Neural cell (in vitro differentiated cells): ENCODE measurements around the gene THRAP3. TPM values are rescaled to one million over a fixed set of nuclear protein-coding genes. Genes with fewer than 3 reads are reported as not detected.

Experiments used
- H2AFZ ChIP-seq: fragments of 200-600, 300-800 bp; sonication (generic), shearing (Covaris generic); 2 replicates; pipeline ENCODE4 v1.6.0; 2014; ENCODE audit warnings: low read depth, mild to moderate bottlenecking, antibody characterized with exemption, low read length, moderate library complexity
- H3F3A ChIP-seq: fragments of 200-600 bp; shearing (Covaris generic); 2 replicates; pipeline ENCODE4 v1.6.1; 2016; ENCODE audit warnings: mild to moderate bottlenecking, moderate library complexity, mixed read lengths, antibody characterized with exemption, low read length; ENCODE audit not compliant: insufficient read depth, poor library complexity, severe bottlenecking
- H3K27ac ChIP-seq: fragments of 200-600, 300-800 bp; sonication (generic), shearing (Covaris generic); 2 replicates; pipeline ENCODE4 v1.5.1; 2014; ENCODE audit warnings: mild to moderate bottlenecking, low read length, moderate library complexity
- H3K27me3 ChIP-seq: fragments of 300-800, 200-600 bp; sonication (generic), shearing (Covaris generic); 2 replicates; pipeline ENCODE4 v1.6.0; 2014; ENCODE audit warnings: mild to moderate bottlenecking, low read depth, low read length, moderate library complexity; ENCODE audit not compliant: insufficient read depth
- H3K36me3 ChIP-seq: fragments of 300-800, 200-600 bp; sonication (generic), shearing (Covaris generic); 2 replicates; pipeline ENCODE4 v1.5.1; 2014; ENCODE audit warnings: mild to moderate bottlenecking, antibody characterized with exemption, low read length, moderate library complexity; ENCODE audit not compliant: insufficient read depth
- H3K4me2 ChIP-seq: fragments of 300-800, 200-600 bp; sonication (generic), shearing (Covaris generic); 2 replicates; pipeline ENCODE4 v1.6.0; 2014; ENCODE audit warnings: mild to moderate bottlenecking, low read length
- H3K4me3 ChIP-seq: fragments of 300-800, 200-600 bp; sonication (generic), shearing (Covaris generic); 2 replicates; pipeline ENCODE4 v1.5.1; 2014; ENCODE audit warnings: mild to moderate bottlenecking, low read length, moderate library complexity
- H3K79me2 ChIP-seq: fragments of 200-600 bp; shearing (Covaris generic); replicated peaks from 2 replicates; pipeline ENCODE4 v1.6.0; 2014; ENCODE audit warnings: mild to moderate bottlenecking, low read length, moderate library complexity; ENCODE audit not compliant: insufficient read depth
- H3K9ac ChIP-seq: fragments of 300-800, 200-600 bp; sonication (generic), shearing (Covaris generic); 2 replicates; pipeline ENCODE4 v1.6.1; 2016; ENCODE audit warnings: mild to moderate bottlenecking, low read length, mixed read lengths
- H3K9me2 ChIP-seq: fragments of 200-600 bp; shearing (Covaris generic); 2 replicates; pipeline ENCODE4 v1.6.1; 2016; ENCODE audit warnings: mild to moderate bottlenecking, low read length, mixed read lengths; ENCODE audit not compliant: insufficient read depth
- H3K9me3 ChIP-seq: fragments of 200-600, 300-800 bp; sonication (generic), shearing (Covaris generic); 2 replicates; pipeline ENCODE4 v1.6.1; 2016; ENCODE audit warnings: mild to moderate bottlenecking, mixed run types, low read length, moderate library complexity, mixed read lengths
- H4K20me1 ChIP-seq: fragments of 200-600 bp; shearing (Covaris generic); 2 replicates; pipeline ENCODE4 v1.6.1; 2016; ENCODE audit warnings: mild to moderate bottlenecking, mixed run types; ENCODE audit not compliant: insufficient read depth
- CTCF ChIP-seq: fragments of 450-650 bp; IDR thresholded peaks from 2 replicates; pipeline ENCODE4 v1.5.1; 2014; ENCODE audit warnings: antibody characterized with exemption, mild to moderate bottlenecking, moderate library complexity; ENCODE audit not compliant: poor library complexity, severe bottlenecking
- EP300 ChIP-seq: fragments of 450-650 bp; conservative IDR thresholded peaks from 2 replicates; pipeline ENCODE4 v1.6.1; 2014; ENCODE audit warnings: antibody characterized with exemption, mild to moderate bottlenecking, moderate library complexity; ENCODE audit not compliant: poor library complexity, severe bottlenecking
- EZH2 ChIP-seq: fragments of 200-600, 300-800 bp; shearing (Covaris generic), sonication (generic); IDR thresholded peaks from 2 replicates; pipeline ENCODE4 v1.6.1; 2014; ENCODE audit warnings: antibody characterized with exemption, low read length, borderline replicate concordance, mild to moderate bottlenecking; ENCODE audit not compliant: insufficient read depth, poor library complexity, severe bottlenecking
- MXI1 ChIP-seq: fragments of 450-650 bp; conservative IDR thresholded peaks from 2 replicates; pipeline ENCODE4 v1.6.1; 2014; ENCODE audit warnings: antibody characterized with exemption, mild to moderate bottlenecking; ENCODE audit not compliant: poor library complexity, severe bottlenecking
- POLR2AphosphoS5 ChIP-seq: IDR thresholded peaks from 2 replicates; pipeline ENCODE4 v1.6.1; 2012
- RAD21 ChIP-seq: fragments of 450-650 bp; conservative IDR thresholded peaks from 2 replicates; pipeline ENCODE4 v1.6.1; 2014; ENCODE audit warnings: antibody characterized with exemption, mild to moderate bottlenecking, moderate library complexity
- SMC3 ChIP-seq: fragments of 450-650 bp; conservative IDR thresholded peaks from 2 replicates; pipeline ENCODE4 v1.6.1; 2014; ENCODE audit warnings: antibody characterized with exemption, mild to moderate bottlenecking, moderate library complexity; ENCODE audit not compliant: poor library complexity
- TAF1 ChIP-seq: IDR thresholded peaks from 2 replicates; pipeline ENCODE4 v1.6.1; 2012; ENCODE audit warnings: low read depth
- polyA plus RNA-seq: library from polyadenylated mRNA; depleted of rRNA; stranded (reverse); fragments of >200 nt; gene quantifications from 2 replicates; pipeline ENCODE4 v1.2.3, GENCODE V29; 2014
- TF ChIP-seq, protein P1 (sequence below): IDR thresholded peaks from 2 replicates; pipeline ENCODE4 v1.6.1; 2012; ENCODE audit warnings: borderline replicate concordance

THRAP3 gene
- polyA plus RNA-seq, 1 donor from 2014 or later, result 54.4 TPM

GRCh38 chr1:36239941-36240637 lies 15.8 kb downstream of the THRAP3 start:
- no peaks in the 10 kb centered on the region for H3K9me3 ChIP-seq
- no peaks in the 10 kb centered on the region for H3F3A ChIP-seq
- H3K27ac ChIP-seq, result no peak overlapping the region
- H3K27me3 ChIP-seq, result no peaks in the 10 kb centered on the region
- no peaks in the 10 kb centered on the region for H3K36me3 ChIP-seq
- no peak overlapping the region for H2AFZ ChIP-seq
- H3K9me2 ChIP-seq, result no peaks in the 10 kb centered on the region
- TF ChIP-seq TAF1 (no peak), CTCF (no peak), RAD21 (no peak), POLR2AphosphoS5 (no peak), MXI1 (no peak), EZH2 (no peak), EP300 (no peak), SMC3 (no peak)
- TF ChIP-seq, protein P1, sequence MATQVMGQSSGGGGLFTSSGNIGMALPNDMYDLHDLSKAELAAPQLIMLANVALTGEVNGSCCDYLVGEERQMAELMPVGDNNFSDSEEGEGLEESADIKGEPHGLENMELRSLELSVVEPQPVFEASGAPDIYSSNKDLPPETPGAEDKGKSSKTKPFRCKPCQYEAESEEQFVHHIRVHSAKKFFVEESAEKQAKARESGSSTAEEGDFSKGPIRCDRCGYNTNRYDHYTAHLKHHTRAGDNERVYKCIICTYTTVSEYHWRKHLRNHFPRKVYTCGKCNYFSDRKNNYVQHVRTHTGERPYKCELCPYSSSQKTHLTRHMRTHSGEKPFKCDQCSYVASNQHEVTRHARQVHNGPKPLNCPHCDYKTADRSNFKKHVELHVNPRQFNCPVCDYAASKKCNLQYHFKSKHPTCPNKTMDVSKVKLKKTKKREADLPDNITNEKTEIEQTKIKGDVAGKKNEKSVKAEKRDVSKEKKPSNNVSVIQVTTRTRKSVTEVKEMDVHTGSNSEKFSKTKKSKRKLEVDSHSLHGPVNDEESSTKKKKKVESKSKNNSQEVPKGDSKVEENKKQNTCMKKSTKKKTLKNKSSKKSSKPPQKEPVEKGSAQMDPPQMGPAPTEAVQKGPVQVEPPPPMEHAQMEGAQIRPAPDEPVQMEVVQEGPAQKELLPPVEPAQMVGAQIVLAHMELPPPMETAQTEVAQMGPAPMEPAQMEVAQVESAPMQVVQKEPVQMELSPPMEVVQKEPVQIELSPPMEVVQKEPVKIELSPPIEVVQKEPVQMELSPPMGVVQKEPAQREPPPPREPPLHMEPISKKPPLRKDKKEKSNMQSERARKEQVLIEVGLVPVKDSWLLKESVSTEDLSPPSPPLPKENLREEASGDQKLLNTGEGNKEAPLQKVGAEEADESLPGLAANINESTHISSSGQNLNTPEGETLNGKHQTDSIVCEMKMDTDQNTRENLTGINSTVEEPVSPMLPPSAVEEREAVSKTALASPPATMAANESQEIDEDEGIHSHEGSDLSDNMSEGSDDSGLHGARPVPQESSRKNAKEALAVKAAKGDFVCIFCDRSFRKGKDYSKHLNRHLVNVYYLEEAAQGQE, result no peak
- no peaks in the 10 kb centered on the region for H4K20me1 ChIP-seq
- no peak overlapping the region for H3K9ac ChIP-seq
- H3K4me3 ChIP-seq, result no peak overlapping the region
- H3K79me2 ChIP-seq, result peaks cover 45% of the 10 kb centered on the region
- no peak overlapping the region for H3K4me2 ChIP-seq

DNA sequence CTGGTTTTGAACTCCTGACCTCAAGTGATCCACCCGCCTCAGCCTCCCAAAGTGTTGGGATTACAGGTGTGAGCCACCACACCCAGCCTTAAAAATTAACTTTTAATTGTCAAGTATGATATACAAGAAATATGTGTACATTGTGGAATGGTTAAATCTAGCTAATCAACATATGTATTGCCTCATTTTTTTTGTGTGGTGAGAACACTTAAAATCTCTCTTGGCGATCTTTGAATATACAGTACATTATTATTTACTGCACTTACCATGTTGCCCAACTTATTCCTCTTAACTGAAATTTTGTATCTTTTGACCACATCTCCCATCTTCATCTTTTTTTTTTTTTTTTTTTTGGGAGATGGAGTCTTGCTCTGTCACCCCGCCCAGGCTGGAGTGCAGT lies 23.3 kb downstream of the THRAP3 start:
- H3F3A ChIP-seq, result no peaks in the 10 kb centered on the region
- no peaks in the 10 kb centered on the region for H4K20me1 ChIP-seq
- no peak overlapping the region for H3K4me2 ChIP-seq
- no peak overlapping the region for H3K4me3 ChIP-seq
- TF ChIP-seq RAD21, result no peak
- no peak for TF ChIP-seq POLR2AphosphoS5
- TF ChIP-seq CTCF, result no peak
- no peak for TF ChIP-seq MXI1
- no peak for TF ChIP-seq EP300
- TF ChIP-seq, protein P1, result no peak
- no peak for TF ChIP-seq TAF1
- no peak for TF ChIP-seq EZH2
- TF ChIP-seq SMC3, result no peak
- no peaks in the 10 kb centered on the region for H3K27me3 ChIP-seq
- H2AFZ ChIP-seq, result no peak overlapping the region
- H3K9ac ChIP-seq, result no peak overlapping the region
- no peaks in the 10 kb centered on the region for H3K9me3 ChIP-seq
- no peaks in the 10 kb centered on the region for H3K9me2 ChIP-seq
- H3K79me2 ChIP-seq, result peaks cover 57% of the 10 kb centered on the region
- no peaks in the 10 kb centered on the region for H3K36me3 ChIP-seq
- no peak overlapping the region for H3K27ac ChIP-seq
